ENCODE data around the gene INTS14.

DNA sequence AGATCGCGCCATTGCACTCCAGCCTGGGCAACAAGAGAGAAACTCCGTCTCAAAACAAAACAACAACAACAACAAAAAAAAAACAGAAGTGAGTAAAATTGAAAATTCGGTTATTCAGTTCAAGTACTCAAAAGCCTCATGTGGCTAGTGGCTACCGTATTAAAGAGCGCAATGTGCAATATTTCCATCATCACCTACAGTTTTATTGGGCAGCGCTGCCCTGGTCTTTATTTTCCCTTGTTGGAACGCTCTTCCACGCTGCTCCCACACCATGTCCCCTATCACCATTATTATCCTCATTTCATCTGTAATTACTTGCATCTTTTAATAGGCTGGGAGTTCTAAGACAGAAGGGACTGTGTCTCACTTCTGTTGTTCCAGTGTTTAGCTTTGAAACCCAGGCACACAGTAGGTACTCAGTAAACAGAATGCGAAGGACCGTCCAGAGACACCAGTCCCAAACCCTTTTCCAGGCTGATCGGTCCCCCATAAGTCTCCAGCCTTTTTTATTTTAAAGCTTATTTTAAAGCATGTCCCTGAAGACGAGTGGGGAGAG is 81.1 kb downstream of the INTS14 start:
- no peak for TF ChIP-seq POLR2A (IDR thresholded peaks at IDR 0.05; ENCODE audit: low read depth, low read length)
- no peak for TF ChIP-seq POLR2AphosphoS5 (IDR thresholded peaks at IDR 0.05; ENCODE audit: low read depth, low read length)
- TF ChIP-seq TAF1 (IDR thresholded peaks at IDR 0.05; ENCODE audit: borderline replicate concordance, low read depth, low read length), result no peak
